HCT116 (cell line): Measurements from ENCODE around the gene TRIM41. TPM values are rescaled to one million over a fixed set of nuclear protein-coding genes. Genes with fewer than 3 reads are reported as not detected.

Source experiments
- ATAC-seq: fragments of 200-7000 bp; cut with Tn5 transposase; 2 replicates; pipeline ENCODE4 v1.9.1; 2020; ENCODE audit warnings: mild to moderate bottlenecking, moderate library complexity
- BruUV-seq: library from RNA; stranded (reverse); fragments of 400-500 nt; replicated peaks from 2 replicates; lab custom pipeline; 2021; lab: Mats Ljungman, UMichigan
- CTCF ChIA-PET: fragments of 300-600 bp; sonication (Branson Sonifier 250); formaldehyde crosslinking; loops from one replicate; lab custom pipeline; 2021; ENCODE audit warnings: antibody characterized with exemption; lab: Charles Lee
- POLR2A ChIA-PET: fragments of 300-600, 350-600 bp; sonication (Branson Sonifier 250); formaldehyde crosslinking; loops from one replicate; lab custom pipeline; 2021; ENCODE audit warnings: antibody characterized with exemption; lab: Charles Lee
- RAD21 ChIA-PET, 2 experiments: fragments of 300-600 bp; sonication (Branson Sonifier 250); formaldehyde crosslinking; loops; one replicate each; lab custom pipeline; 2023; ENCODE audit warnings: low total read pairs in 2 of 2; ENCODE audit not compliant: uncharacterized antibody in 2 of 2, unreplicated experiment in 2 of 2, low non-redundant PET in 1 of 2; lab: Charles Lee
- DNase-seq: peaks from one replicate; pipeline ENCODE4 v3.0.0-alpha.2; 2010; ENCODE audit warnings: low read depth, low spot score
- H2AFZ ChIP-seq: fragments of 200-600 bp; shearing (Covaris generic), sonication (generic); 2 replicates; pipeline ENCODE4 v1.6.1; 2017; ENCODE audit warnings: low read depth, mixed run types, mixed read lengths, antibody characterized with exemption, low read length; ENCODE audit not compliant: poor library complexity, severe bottlenecking
- H3K27ac ChIP-seq: 2 replicates; pipeline ENCODE4 v1.5.1; 2012; ENCODE audit warnings: low read depth, low read length
- H3K27me3 ChIP-seq: fragments of 200-600 bp; sonication (generic); 2 replicates; pipeline ENCODE4 v1.6.1; 2016; ENCODE audit warnings: mixed run types, low read length, mixed read lengths; ENCODE audit not compliant: insufficient read depth
- H3K36me3 ChIP-seq, 2 experiments: fragments of 200-500 bp in 1 of 2; fragments of 200-600 bp in 1 of 2; sonication (Bioruptor generic) in 1 of 2; sonication (generic) in 1 of 2; 2 replicates each; pipeline versions ENCODE4 v1.5.1 to v1.6.1; 2014 to 2016; ENCODE audit warnings: low read length in 2 of 2, inconsistent platforms in 1 of 2, mixed read lengths in 1 of 2, mixed run types in 1 of 2; ENCODE audit not compliant: insufficient read depth in 2 of 2, control insufficient read depth in 1 of 2
- H3K4me1 ChIP-seq, 2 experiments: fragments of 200-600 bp in 1 of 2; sonication (generic) in 1 of 2; 2 replicates each; pipeline versions ENCODE4 v1.5.1 to v1.6.1; 2012 to 2017; ENCODE audit warnings: low read length in 2 of 2, inconsistent platforms in 1 of 2, mild to moderate bottlenecking in 1 of 2, mixed read lengths in 1 of 2, mixed run types in 1 of 2, moderate library complexity in 1 of 2; ENCODE audit not compliant: insufficient read depth in 2 of 2, control insufficient read depth in 1 of 2
- H3K4me2 ChIP-seq: fragments of 200-600 bp; sonication (generic); 2 replicates; pipeline ENCODE4 v1.6.1; 2017; ENCODE audit warnings: mixed run types, low read length, mixed read lengths
- H3K4me3 ChIP-seq, 2 experiments: fragments of 200-600 bp in 1 of 2; sonication (generic) in 1 of 2; replicated peaks in 1 of 2; 2 replicates each; pipeline ENCODE4 v1.5.1; 2011 to 2016; ENCODE audit warnings: low read length in 2 of 2, control low read depth in 1 of 2, low read depth in 1 of 2, mild to moderate bottlenecking in 1 of 2, mixed read lengths in 1 of 2, mixed run types in 1 of 2
- H3K79me2 ChIP-seq: fragments of 200-600 bp; sonication (generic); 2 replicates; pipeline ENCODE4 v1.6.1; 2017; ENCODE audit warnings: mild to moderate bottlenecking, mixed run types, low read length, moderate library complexity, mixed read lengths; ENCODE audit not compliant: insufficient read depth
- H3K9ac ChIP-seq: fragments of 200-600 bp; sonication (generic); 2 replicates; pipeline ENCODE4 v1.6.1; 2016; ENCODE audit warnings: low read length, mixed read lengths
- H3K9me2 ChIP-seq: fragments of 200-600 bp; sonication (generic), shearing (Covaris generic); 2 replicates; pipeline ENCODE4 v1.6.1; 2017; ENCODE audit warnings: mixed run types, mild to moderate bottlenecking, moderate library complexity; ENCODE audit not compliant: insufficient read depth
- H3K9me3 ChIP-seq, 2 experiments: fragments of 200-500 bp in 1 of 2; fragments of 200-600 bp in 1 of 2; sonication (Bioruptor generic) in 1 of 2; sonication (generic) in 1 of 2; 2 replicates each; pipeline ENCODE4 v1.6.1; 2014 to 2017; ENCODE audit warnings: low read length in 2 of 2, mixed read lengths in 2 of 2, inconsistent platforms in 1 of 2, low read depth in 1 of 2, mild to moderate bottlenecking in 1 of 2, mixed run types in 1 of 2, moderate library complexity in 1 of 2; ENCODE audit not compliant: control insufficient read depth in 1 of 2, insufficient read depth in 1 of 2
- H4K20me1 ChIP-seq: fragments of 200-600 bp; sonication (generic), shearing (Covaris generic); 2 replicates; pipeline ENCODE4 v1.6.1; 2017; ENCODE audit warnings: mixed run types, mild to moderate bottlenecking, moderate library complexity; ENCODE audit not compliant: insufficient read depth
- CBX3 ChIP-seq: IDR thresholded peaks from 2 replicates; pipeline ENCODE4 v1.6.1; 2012; ENCODE audit warnings: low read depth
- CEBPB ChIP-seq: IDR thresholded peaks from 2 replicates; pipeline ENCODE4 v1.6.1; 2012; ENCODE audit warnings: low read depth
- ELF1 ChIP-seq: IDR thresholded peaks from 2 replicates; pipeline ENCODE4 v1.6.1; 2012; ENCODE audit warnings: low read depth, borderline replicate concordance
- EZH2 ChIP-seq: fragments of 200-600 bp; sonication (generic); IDR thresholded peaks from 2 replicates; pipeline ENCODE4 v1.6.1; 2017; ENCODE audit warnings: antibody characterized with exemption, mixed run types
- EZH2phosphoT487 ChIP-seq: fragments of 200-600 bp; IDR thresholded peaks from 2 replicates; pipeline ENCODE4 v1.6.1; 2018; ENCODE audit warnings: antibody characterized with exemption, borderline replicate concordance
- FOSL1 ChIP-seq: IDR thresholded peaks from 2 replicates; pipeline ENCODE4 v1.6.1; 2012; ENCODE audit warnings: low read depth
- JUND ChIP-seq: IDR thresholded peaks from 2 replicates; pipeline ENCODE4 v1.6.1; 2012
- POLR2A ChIP-seq: IDR thresholded peaks from 2 replicates; pipeline ENCODE4 v1.7.0; 2011; ENCODE audit warnings: borderline replicate concordance; ENCODE audit not compliant: insufficient read depth, insufficient read length; ENCODE audit errors: extremely low read depth
- POLR2AphosphoS5 ChIP-seq: IDR thresholded peaks from 2 replicates; pipeline ENCODE4 v1.6.1; 2011; ENCODE audit warnings: mild to moderate bottlenecking, low read depth, low read length, moderate library complexity
- RAD21 ChIP-seq: IDR thresholded peaks from 2 replicates; pipeline ENCODE4 v1.6.1; 2012; ENCODE audit warnings: low read depth, mild to moderate bottlenecking
- SRF ChIP-seq: IDR thresholded peaks from 2 replicates; pipeline ENCODE4 v1.6.1; 2012; ENCODE audit warnings: low read depth
- TCF7L2 ChIP-seq: IDR thresholded peaks from 2 replicates; pipeline ENCODE4 v1.7.0; 2011; ENCODE audit warnings: borderline replicate concordance, inconsistent platforms; ENCODE audit not compliant: insufficient read depth, insufficient read length; ENCODE audit errors: extremely low read depth
- YY1 ChIP-seq: IDR thresholded peaks from 2 replicates; pipeline ENCODE4 v1.6.1; 2011; ENCODE audit warnings: low read length, low read depth, moderate library complexity, mild to moderate bottlenecking; ENCODE audit not compliant: insufficient replicate concordance; ENCODE audit errors: extremely low read depth
- ZFX ChIP-seq: fragments of 450-650 bp; IDR thresholded peaks from 2 replicates; pipeline ENCODE4 v1.6.1; 2017
- ZNF274 ChIP-seq: fragments of 200-500 bp; sonication (Bioruptor generic); IDR thresholded peaks from 2 replicates; pipeline ENCODE4 v1.6.1; 2014; ENCODE audit warnings: mild to moderate bottlenecking, low read depth, low read length, inconsistent platforms
- intact Hi-C: fragments of 100-400 bp; cut with micrococcal nuclease; formaldehyde crosslinking; loops from 2 replicates; pipeline ENCODE4 v1.10.0; 2022
- total RNA-seq: library from RNA; stranded (reverse); gene quantifications from one replicate; pipeline ENCODE4 v1.2.1, GENCODE V29; 2021; ENCODE audit not compliant: unreplicated experiment
- TF ChIP-seq, protein P1 (sequence below): IDR thresholded peaks from 2 replicates; pipeline ENCODE4 v1.6.1; 2012
- TF ChIP-seq, protein P2 (sequence below): IDR thresholded peaks from 2 replicates; pipeline ENCODE4 v1.6.1; 2012
- TF ChIP-seq, protein P3 (sequence below): IDR thresholded peaks from 2 replicates; pipeline ENCODE4 v1.6.1; 2011; ENCODE audit warnings: mild to moderate bottlenecking, low read length, moderate library complexity; ENCODE audit not compliant: insufficient replicate concordance; ENCODE audit errors: extremely low read depth
- TF ChIP-seq, protein P4 (sequence below), 3 experiments: fragments of 200-600 bp in 1 of 3; sonication (generic) in 1 of 3; IDR thresholded peaks in 2 of 3; conservative IDR thresholded peaks in 1 of 3; 2 replicates each; pipeline ENCODE4 v1.5.1; 2012 to 2017; ENCODE audit warnings: low read depth in 2 of 3, low read length in 2 of 3, antibody characterized with exemption in 1 of 3, borderline replicate concordance in 1 of 3, control low read depth in 1 of 3, mild to moderate bottlenecking in 1 of 3, mixed read lengths in 1 of 3, mixed run types in 1 of 3, moderate library complexity in 1 of 3; ENCODE audit not compliant: insufficient read depth in 1 of 3
- TF ChIP-seq, protein P5 (sequence below): IDR thresholded peaks from 2 replicates; pipeline ENCODE4 v1.6.1; 2012; ENCODE audit warnings: low read depth

TRIM41 gene
- total RNA-seq, 1 experiment from 2014 or later: 51.8 TPM

DNA sequence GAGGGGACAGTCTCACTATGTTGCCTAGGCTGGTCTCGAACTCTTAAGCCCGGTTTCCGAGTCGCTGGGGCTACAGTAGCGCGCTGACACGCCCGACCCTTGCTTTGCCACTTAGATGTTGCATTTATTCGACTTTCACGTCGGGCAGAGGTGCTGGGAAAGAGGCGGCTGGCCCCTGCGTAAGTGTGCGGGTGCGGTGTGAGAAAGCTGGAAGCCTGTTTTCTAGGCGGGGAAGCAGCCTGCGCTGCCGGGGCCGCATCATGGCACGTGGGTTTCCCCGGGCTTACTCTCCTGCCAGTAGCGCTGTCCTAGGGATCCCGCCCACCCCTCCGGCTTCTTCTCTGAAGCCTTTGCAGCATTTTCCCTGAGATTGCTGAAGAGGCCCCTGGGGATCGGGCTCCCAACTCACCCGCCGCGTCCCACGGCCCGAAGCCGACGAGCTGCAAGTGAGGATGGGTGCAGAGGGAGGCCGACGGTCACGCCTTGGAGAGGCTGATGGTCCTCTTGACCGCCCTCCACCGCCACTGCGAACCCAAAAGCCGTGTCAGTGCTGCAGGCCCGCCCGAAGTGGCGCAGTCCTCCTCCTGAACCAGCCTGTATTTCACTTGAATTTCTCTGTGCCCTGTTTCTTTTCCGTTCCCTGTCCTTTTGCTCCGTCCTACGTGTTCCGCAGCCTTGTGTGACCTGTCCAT is 5.8 kb upstream of the TRIM41 start:
- intact Hi-C loops: no loop called here
- Histone ChIP-seq H3K27me3 (no peaks in the 10 kb centered on the region), H3K9me2 (no peaks in the 10 kb centered on the region), H4K20me1 (no peaks in the 10 kb centered on the region), H3K9me3 (no peaks in the 10 kb centered on the region), H3K27ac (peak overlapping the region; percentile 19; the same call in 1 of the 2 replicates), H3K79me2 (no peaks in the 10 kb centered on the region), H3K4me3 (no peak overlapping the region), H3K4me2 (peak overlapping the region; percentile 70; the same call in 1 of the 2 replicates), H2AFZ (no peak overlapping the region), H3K4me1 (peaks cover 9 to 44% of the 10 kb centered on the region in 2 experiments; a peak in 3 of 4 replicates), H3K36me3 (no peaks in the 10 kb centered on the region), H3K9ac (no peak overlapping the region)
- no TSS peak for BruUV-seq
- ATAC-seq (no peak), DNase-seq (no peak)
- POLR2A ChIA-PET: no interaction called here
- CTCF ChIA-PET: no interaction called here
- TF ChIP-seq, protein P1, sequence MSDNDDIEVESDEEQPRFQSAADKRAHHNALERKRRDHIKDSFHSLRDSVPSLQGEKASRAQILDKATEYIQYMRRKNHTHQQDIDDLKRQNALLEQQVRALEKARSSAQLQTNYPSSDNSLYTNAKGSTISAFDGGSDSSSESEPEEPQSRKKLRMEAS: no peak
- TF ChIP-seq, protein P2, sequence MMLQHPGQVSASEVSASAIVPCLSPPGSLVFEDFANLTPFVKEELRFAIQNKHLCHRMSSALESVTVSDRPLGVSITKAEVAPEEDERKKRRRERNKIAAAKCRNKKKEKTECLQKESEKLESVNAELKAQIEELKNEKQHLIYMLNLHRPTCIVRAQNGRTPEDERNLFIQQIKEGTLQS: no peak
- no peak for TF ChIP-seq ZFX
- TF ChIP-seq FOSL1: no peak
- TF ChIP-seq TCF7L2: no peak
- TF ChIP-seq, protein P3, sequence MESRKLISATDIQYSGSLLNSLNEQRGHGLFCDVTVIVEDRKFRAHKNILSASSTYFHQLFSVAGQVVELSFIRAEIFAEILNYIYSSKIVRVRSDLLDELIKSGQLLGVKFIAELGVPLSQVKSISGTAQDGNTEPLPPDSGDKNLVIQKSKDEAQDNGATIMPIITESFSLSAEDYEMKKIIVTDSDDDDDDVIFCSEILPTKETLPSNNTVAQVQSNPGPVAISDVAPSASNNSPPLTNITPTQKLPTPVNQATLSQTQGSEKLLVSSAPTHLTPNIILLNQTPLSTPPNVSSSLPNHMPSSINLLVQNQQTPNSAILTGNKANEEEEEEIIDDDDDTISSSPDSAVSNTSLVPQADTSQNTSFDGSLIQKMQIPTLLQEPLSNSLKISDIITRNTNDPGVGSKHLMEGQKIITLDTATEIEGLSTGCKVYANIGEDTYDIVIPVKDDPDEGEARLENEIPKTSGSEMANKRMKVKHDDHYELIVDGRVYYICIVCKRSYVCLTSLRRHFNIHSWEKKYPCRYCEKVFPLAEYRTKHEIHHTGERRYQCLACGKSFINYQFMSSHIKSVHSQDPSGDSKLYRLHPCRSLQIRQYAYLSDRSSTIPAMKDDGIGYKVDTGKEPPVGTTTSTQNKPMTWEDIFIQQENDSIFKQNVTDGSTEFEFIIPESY: no peak
- TF ChIP-seq POLR2A: no peak
- TF ChIP-seq, protein P4, sequence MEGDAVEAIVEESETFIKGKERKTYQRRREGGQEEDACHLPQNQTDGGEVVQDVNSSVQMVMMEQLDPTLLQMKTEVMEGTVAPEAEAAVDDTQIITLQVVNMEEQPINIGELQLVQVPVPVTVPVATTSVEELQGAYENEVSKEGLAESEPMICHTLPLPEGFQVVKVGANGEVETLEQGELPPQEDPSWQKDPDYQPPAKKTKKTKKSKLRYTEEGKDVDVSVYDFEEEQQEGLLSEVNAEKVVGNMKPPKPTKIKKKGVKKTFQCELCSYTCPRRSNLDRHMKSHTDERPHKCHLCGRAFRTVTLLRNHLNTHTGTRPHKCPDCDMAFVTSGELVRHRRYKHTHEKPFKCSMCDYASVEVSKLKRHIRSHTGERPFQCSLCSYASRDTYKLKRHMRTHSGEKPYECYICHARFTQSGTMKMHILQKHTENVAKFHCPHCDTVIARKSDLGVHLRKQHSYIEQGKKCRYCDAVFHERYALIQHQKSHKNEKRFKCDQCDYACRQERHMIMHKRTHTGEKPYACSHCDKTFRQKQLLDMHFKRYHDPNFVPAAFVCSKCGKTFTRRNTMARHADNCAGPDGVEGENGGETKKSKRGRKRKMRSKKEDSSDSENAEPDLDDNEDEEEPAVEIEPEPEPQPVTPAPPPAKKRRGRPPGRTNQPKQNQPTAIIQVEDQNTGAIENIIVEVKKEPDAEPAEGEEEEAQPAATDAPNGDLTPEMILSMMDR (IDR thresholded peaks at IDR 0.05 in 2 of 3, conservative IDR thresholded peaks at IDR 0.05 in 1 of 3; ENCODE audit: borderline replicate concordance in 1 of 3, insufficient read depth in 1 of 3, low read depth in 2 of 3, low read length in 2 of 3): no peak
- no peak for TF ChIP-seq JUND
- TF ChIP-seq EZH2: no peak
- TF ChIP-seq, protein P5, sequence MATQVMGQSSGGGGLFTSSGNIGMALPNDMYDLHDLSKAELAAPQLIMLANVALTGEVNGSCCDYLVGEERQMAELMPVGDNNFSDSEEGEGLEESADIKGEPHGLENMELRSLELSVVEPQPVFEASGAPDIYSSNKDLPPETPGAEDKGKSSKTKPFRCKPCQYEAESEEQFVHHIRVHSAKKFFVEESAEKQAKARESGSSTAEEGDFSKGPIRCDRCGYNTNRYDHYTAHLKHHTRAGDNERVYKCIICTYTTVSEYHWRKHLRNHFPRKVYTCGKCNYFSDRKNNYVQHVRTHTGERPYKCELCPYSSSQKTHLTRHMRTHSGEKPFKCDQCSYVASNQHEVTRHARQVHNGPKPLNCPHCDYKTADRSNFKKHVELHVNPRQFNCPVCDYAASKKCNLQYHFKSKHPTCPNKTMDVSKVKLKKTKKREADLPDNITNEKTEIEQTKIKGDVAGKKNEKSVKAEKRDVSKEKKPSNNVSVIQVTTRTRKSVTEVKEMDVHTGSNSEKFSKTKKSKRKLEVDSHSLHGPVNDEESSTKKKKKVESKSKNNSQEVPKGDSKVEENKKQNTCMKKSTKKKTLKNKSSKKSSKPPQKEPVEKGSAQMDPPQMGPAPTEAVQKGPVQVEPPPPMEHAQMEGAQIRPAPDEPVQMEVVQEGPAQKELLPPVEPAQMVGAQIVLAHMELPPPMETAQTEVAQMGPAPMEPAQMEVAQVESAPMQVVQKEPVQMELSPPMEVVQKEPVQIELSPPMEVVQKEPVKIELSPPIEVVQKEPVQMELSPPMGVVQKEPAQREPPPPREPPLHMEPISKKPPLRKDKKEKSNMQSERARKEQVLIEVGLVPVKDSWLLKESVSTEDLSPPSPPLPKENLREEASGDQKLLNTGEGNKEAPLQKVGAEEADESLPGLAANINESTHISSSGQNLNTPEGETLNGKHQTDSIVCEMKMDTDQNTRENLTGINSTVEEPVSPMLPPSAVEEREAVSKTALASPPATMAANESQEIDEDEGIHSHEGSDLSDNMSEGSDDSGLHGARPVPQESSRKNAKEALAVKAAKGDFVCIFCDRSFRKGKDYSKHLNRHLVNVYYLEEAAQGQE: no peak
- no peak for TF ChIP-seq RAD21
- no peak for TF ChIP-seq CBX3
- no peak for TF ChIP-seq CEBPB
- no peak for TF ChIP-seq ELF1
- no peak for TF ChIP-seq POLR2AphosphoS5
- TF ChIP-seq SRF: no peak
- TF ChIP-seq EZH2phosphoT487: no peak
- no peak for TF ChIP-seq YY1
- no peak for TF ChIP-seq ZNF274
- RAD21 ChIA-PET: no interaction called here
